ENCODE results near the gene CAVIN4. TPM values are rescaled to one million over a fixed set of nuclear protein-coding genes. Genes with fewer than 3 reads are reported as not detected.

The CAVIN4 gene
- total RNA-seq, 1 donor from 2014 or later = 4.8 TPM

- H3K27ac Mint-ChIP-seq = no peak overlapping the region
- H3K27me3 Mint-ChIP-seq (ENCODE audit: low read depth) = peaks cover 11% of the 10 kb centered on the region
- peak; percentile 76 to 91 for DNase-seq (ENCODE audit: low spot score in 2 of 2, unreplicated experiment in 2 of 2)
- no peak for TF ChIP-seq CTCF (IDR thresholded peaks at IDR 0.05; ENCODE audit: unreplicated experiment)
- no peaks in the 10 kb centered on the region for H3K36me3 Mint-ChIP-seq
- H3K4me1 Mint-ChIP-seq = peaks cover 13% of the 10 kb centered on the region
- peak overlapping the region; percentile 71 for H3K4me3 Mint-ChIP-seq
- no peaks in the 10 kb centered on the region for H3K9me3 Mint-ChIP-seq
Measured at GRCh38 chr9:100598641-100599145, 20.8 kb downstream of the CAVIN4 start.

- Mint-ChIP-seq H3K36me3 (no peaks in the 10 kb centered on the region), H3K4me1 (peaks cover 18% of the 10 kb centered on the region), H3K9me3 (no peaks in the 10 kb centered on the region), H3K27ac (no peak overlapping the region), H3K27me3 (ENCODE audit: low read depth) (peaks cover 11% of the 10 kb centered on the region), H3K4me3 (no peak overlapping the region)
- DNase-seq (ENCODE audit: low spot score in 2 of 2, unreplicated experiment in 2 of 2) = no peak
- no peak for TF ChIP-seq CTCF (IDR thresholded peaks at IDR 0.05; ENCODE audit: unreplicated experiment)
Measured at GRCh38 chr9:100600521-100601079, 22.7 kb downstream of the CAVIN4 start.

GRCh38 chr9:100601216-100601615 lies 23.3 kb downstream of the CAVIN4 start:
- no peak overlapping the region for H3K4me3 Mint-ChIP-seq
- H3K27me3 Mint-ChIP-seq (ENCODE audit: low read depth) = peaks cover 7% of the 10 kb centered on the region
- H3K9me3 Mint-ChIP-seq = no peaks in the 10 kb centered on the region
- H3K36me3 Mint-ChIP-seq = no peaks in the 10 kb centered on the region
- no peak overlapping the region for H3K27ac Mint-ChIP-seq
- peaks cover 18% of the 10 kb centered on the region for H3K4me1 Mint-ChIP-seq
- peak; percentile 38 for TF ChIP-seq CTCF (IDR thresholded peaks at IDR 0.05; ENCODE audit: unreplicated experiment)
- no peak for DNase-seq (ENCODE audit: low spot score in 2 of 2, unreplicated experiment in 2 of 2)

- no peaks in the 10 kb centered on the region for H3K9me3 Mint-ChIP-seq
- no peak overlapping the region for H3K4me3 Mint-ChIP-seq
- peak; percentile 60 for TF ChIP-seq CTCF (IDR thresholded peaks at IDR 0.05; ENCODE audit: unreplicated experiment)
- peaks cover 5% of the 10 kb centered on the region for H3K27me3 Mint-ChIP-seq (ENCODE audit: low read depth)
- H3K36me3 Mint-ChIP-seq = no peaks in the 10 kb centered on the region
- no peak for DNase-seq (ENCODE audit: low spot score in 2 of 2, unreplicated experiment in 2 of 2)
- peaks cover 18% of the 10 kb centered on the region for H3K4me1 Mint-ChIP-seq
- H3K27ac Mint-ChIP-seq = no peak overlapping the region
Measured at GRCh38 chr9:100602342-100602801, 24.5 kb downstream of the CAVIN4 start.

- no peak for TF ChIP-seq CTCF (IDR thresholded peaks at IDR 0.05; ENCODE audit: unreplicated experiment)
- no peaks in the 10 kb centered on the region for H3K36me3 Mint-ChIP-seq
- H3K4me3 Mint-ChIP-seq = no peak overlapping the region
- H3K27ac Mint-ChIP-seq = peak overlapping the region; percentile 12
- DNase-seq (ENCODE audit: low spot score in 2 of 2, unreplicated experiment in 2 of 2) = no peak
- peaks cover 5% of the 10 kb centered on the region for H3K4me1 Mint-ChIP-seq
- no peaks in the 10 kb centered on the region for H3K9me3 Mint-ChIP-seq
- H3K27me3 Mint-ChIP-seq (ENCODE audit: low read depth) = no peaks in the 10 kb centered on the region
Measured at GRCh38 chr9:100605405-100605804, 27.5 kb downstream of the CAVIN4 start.

All from mesothelial cell of epicardium (in vitro differentiated cells).